HEK293 (cell line): ENCODE data around the gene ADSL.

ENCODE experiments used
- KLF16 ChIP-seq: fragments of 450-650 bp; formaldehyde crosslinking; IDR thresholded peaks from 2 replicates; pipeline ENCODE4 v1.5.1; 2017; ENCODE audit warnings: missing biosample characterization, missing genetic modification characterization
- TCF7L2 ChIP-seq: IDR thresholded peaks from 2 replicates; pipeline ENCODE4 v1.6.1; 2011; ENCODE audit warnings: low read depth, mild to moderate bottlenecking, inconsistent platforms, low read length, moderate library complexity, borderline replicate concordance
- TRIM28 ChIP-seq: IDR thresholded peaks from 2 replicates; pipeline ENCODE4 v1.6.1; 2011; ENCODE audit warnings: low read length, control low read depth, borderline replicate concordance
- YY1 ChIP-seq: fragments of 450-650 bp; formaldehyde crosslinking; IDR thresholded peaks from 2 replicates; pipeline ENCODE4 v1.5.1; 2018; ENCODE audit warnings: missing biosample characterization, missing genetic modification characterization
- ZNF155 ChIP-seq: fragments of 450-650 bp; formaldehyde crosslinking; IDR thresholded peaks from 2 replicates; pipeline ENCODE4 v1.5.1; 2016; ENCODE audit warnings: missing biosample characterization, missing genetic modification characterization
- ZNF223 ChIP-seq: fragments of 450-650 bp; formaldehyde crosslinking; IDR thresholded peaks from 2 replicates; pipeline ENCODE4 v1.5.1; 2016; ENCODE audit warnings: missing biosample characterization, missing genetic modification characterization
- TF ChIP-seq, protein P1 (sequence below): fragments of 450-650 bp; formaldehyde crosslinking; IDR thresholded peaks from 2 replicates; pipeline ENCODE4 v1.5.1; 2016; ENCODE audit warnings: missing biosample characterization, missing genetic modification characterization
- TF ChIP-seq, protein P2 (sequence below): sonication (generic); formaldehyde crosslinking; IDR thresholded peaks from 2 replicates; pipeline ENCODE4 v1.8.1; 2022; ENCODE audit warnings: mild to moderate bottlenecking, moderate library complexity, missing genetic modification reagents
- TF ChIP-seq, protein P3 (sequence below): fragments of 450-650 bp; formaldehyde crosslinking; IDR thresholded peaks from 2 replicates; pipeline ENCODE4 v1.5.1; 2016; ENCODE audit warnings: missing biosample characterization, missing genetic modification characterization
- TF ChIP-seq, protein P4 (sequence below): fragments of 450-650 bp; formaldehyde crosslinking; IDR thresholded peaks from 2 replicates; pipeline ENCODE4 v1.5.1; 2016; ENCODE audit warnings: missing biosample characterization, missing genetic modification characterization, low read depth

DNA sequence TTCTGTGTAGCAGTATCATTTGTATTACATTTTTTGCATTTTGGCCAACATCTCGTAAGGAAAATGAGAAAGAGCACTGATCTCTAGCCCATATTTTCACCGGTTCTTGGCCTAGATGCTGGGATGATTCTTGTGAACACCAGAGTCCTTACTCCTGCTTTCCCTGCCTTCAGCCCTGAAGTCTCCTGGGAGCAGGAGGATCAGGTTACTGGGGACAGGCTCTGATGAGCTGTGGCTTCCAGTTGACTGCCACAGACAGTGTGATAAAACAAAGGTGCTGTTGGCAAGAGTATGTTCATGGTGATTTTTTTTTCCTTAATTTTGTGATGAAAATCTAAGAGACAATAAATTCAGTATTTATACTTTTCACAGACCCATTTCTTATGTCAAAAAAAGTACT, 34.2 kb upstream of the ADSL start:
- TF ChIP-seq, protein P1, sequence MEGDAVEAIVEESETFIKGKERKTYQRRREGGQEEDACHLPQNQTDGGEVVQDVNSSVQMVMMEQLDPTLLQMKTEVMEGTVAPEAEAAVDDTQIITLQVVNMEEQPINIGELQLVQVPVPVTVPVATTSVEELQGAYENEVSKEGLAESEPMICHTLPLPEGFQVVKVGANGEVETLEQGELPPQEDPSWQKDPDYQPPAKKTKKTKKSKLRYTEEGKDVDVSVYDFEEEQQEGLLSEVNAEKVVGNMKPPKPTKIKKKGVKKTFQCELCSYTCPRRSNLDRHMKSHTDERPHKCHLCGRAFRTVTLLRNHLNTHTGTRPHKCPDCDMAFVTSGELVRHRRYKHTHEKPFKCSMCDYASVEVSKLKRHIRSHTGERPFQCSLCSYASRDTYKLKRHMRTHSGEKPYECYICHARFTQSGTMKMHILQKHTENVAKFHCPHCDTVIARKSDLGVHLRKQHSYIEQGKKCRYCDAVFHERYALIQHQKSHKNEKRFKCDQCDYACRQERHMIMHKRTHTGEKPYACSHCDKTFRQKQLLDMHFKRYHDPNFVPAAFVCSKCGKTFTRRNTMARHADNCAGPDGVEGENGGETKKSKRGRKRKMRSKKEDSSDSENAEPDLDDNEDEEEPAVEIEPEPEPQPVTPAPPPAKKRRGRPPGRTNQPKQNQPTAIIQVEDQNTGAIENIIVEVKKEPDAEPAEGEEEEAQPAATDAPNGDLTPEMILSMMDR (tag by site-specific recombination), result no peak
- TF ChIP-seq, protein P2, sequence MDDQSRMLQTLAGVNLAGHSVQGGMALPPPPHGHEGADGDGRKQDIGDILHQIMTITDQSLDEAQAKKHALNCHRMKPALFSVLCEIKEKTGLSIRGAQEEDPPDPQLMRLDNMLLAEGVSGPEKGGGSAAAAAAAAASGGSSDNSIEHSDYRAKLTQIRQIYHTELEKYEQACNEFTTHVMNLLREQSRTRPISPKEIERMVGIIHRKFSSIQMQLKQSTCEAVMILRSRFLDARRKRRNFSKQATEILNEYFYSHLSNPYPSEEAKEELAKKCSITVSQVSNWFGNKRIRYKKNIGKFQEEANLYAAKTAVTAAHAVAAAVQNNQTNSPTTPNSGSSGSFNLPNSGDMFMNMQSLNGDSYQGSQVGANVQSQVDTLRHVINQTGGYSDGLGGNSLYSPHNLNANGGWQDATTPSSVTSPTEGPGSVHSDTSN, result no peak
- TF ChIP-seq, protein P3, sequence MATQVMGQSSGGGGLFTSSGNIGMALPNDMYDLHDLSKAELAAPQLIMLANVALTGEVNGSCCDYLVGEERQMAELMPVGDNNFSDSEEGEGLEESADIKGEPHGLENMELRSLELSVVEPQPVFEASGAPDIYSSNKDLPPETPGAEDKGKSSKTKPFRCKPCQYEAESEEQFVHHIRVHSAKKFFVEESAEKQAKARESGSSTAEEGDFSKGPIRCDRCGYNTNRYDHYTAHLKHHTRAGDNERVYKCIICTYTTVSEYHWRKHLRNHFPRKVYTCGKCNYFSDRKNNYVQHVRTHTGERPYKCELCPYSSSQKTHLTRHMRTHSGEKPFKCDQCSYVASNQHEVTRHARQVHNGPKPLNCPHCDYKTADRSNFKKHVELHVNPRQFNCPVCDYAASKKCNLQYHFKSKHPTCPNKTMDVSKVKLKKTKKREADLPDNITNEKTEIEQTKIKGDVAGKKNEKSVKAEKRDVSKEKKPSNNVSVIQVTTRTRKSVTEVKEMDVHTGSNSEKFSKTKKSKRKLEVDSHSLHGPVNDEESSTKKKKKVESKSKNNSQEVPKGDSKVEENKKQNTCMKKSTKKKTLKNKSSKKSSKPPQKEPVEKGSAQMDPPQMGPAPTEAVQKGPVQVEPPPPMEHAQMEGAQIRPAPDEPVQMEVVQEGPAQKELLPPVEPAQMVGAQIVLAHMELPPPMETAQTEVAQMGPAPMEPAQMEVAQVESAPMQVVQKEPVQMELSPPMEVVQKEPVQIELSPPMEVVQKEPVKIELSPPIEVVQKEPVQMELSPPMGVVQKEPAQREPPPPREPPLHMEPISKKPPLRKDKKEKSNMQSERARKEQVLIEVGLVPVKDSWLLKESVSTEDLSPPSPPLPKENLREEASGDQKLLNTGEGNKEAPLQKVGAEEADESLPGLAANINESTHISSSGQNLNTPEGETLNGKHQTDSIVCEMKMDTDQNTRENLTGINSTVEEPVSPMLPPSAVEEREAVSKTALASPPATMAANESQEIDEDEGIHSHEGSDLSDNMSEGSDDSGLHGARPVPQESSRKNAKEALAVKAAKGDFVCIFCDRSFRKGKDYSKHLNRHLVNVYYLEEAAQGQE, result no peak
- TF ChIP-seq ZNF223 (tag by site-specific recombination), result no peak
- no peak for TF ChIP-seq KLF16
- no peak for TF ChIP-seq TCF7L2
- TF ChIP-seq YY1 (tag by site-specific recombination), result no peak
- TF ChIP-seq ZNF155 (tag by site-specific recombination), result no peak
- TF ChIP-seq, protein P4, sequence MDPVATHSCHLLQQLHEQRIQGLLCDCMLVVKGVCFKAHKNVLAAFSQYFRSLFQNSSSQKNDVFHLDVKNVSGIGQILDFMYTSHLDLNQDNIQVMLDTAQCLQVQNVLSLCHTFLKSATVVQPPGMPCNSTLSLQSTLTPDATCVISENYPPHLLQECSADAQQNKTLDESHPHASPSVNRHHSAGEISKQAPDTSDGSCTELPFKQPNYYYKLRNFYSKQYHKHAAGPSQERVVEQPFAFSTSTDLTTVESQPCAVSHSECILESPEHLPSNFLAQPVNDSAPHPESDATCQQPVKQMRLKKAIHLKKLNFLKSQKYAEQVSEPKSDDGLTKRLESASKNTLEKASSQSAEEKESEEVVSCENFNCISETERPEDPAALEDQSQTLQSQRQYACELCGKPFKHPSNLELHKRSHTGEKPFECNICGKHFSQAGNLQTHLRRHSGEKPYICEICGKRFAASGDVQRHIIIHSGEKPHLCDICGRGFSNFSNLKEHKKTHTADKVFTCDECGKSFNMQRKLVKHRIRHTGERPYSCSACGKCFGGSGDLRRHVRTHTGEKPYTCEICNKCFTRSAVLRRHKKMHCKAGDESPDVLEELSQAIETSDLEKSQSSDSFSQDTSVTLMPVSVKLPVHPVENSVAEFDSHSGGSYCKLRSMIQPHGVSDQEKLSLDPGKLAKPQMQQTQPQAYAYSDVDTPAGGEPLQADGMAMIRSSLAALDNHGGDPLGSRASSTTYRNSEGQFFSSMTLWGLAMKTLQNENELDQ (tag by site-specific recombination), result no peak
- no peak for TF ChIP-seq TRIM28
